HG02623 (cell line): ENCODE data around the gene PRC1.
A peak's percentile ranks its signal among the peaks of the same experiment; 100 is the strongest.

Experiments used
- ATAC-seq: cut with Tn5 transposase; IDR thresholded peaks from one replicate; pipeline ENCODE4 v1.9.1; 2021; ENCODE audit warnings: moderate library complexity; ENCODE audit not compliant: unreplicated experiment

Gene PRC1

DNA sequence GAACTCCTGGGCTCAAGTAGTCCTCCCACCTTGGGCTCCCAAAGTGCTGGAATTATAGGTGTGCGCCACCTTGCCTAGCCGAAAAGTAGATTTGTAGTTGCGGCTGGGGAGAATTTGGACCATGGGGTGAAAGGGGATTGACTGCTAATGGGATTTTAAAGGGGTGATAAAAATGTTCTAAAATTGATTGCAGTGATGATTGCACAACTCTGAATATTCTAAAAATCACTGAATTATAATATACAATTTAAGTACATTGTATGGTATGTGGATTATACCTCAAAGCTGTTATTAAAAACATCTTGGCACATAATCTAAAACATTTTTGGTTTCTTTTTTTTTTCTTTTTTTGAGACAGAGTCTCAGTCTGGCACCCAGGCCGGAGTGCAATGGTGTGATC, 3.9 kb downstream of the PRC1 start:
- ATAC-seq, result no peak

DNA sequence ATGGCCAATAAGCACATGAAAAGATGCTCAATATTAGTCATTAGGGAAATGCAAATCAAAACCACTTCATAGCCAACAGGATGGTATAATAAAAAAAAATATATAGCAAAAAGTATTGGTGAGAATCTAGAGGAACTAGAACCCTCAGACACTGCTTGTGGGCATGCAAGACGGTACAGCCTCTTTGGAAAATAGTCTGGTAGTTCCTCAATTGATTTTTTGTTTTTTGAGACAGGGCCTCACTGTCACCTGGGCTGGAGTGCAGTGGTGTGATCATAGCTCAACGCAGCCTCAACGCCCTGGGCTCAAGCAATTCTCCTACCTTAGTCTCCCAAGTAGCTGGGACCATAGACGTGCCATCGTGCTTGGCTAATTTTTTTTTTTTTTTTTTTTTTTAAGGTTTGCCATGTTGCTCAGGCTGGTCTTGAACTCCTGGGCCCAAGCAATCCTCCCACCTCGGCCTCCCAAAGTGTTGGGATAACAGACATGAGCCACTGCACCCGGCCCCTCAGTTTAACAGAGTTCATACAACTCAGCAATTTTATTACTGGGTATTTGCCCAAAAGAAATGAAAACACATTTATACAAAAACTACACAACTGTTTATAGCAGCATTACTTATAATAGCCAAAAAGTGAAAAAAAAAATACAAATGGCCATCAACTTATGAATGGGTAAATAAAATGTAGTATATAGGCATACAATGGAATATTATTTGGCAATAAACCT, 5.1 kb downstream of the PRC1 start:
- ATAC-seq, result no peak

GRCh38 chr15:90988296-90988695, 6.0 kb downstream of the PRC1 start:
- no peak for ATAC-seq

- ATAC-seq, result no peak
Measured at GRCh38 chr15:90987561-90988141, 6.7 kb downstream of the PRC1 start.

DNA sequence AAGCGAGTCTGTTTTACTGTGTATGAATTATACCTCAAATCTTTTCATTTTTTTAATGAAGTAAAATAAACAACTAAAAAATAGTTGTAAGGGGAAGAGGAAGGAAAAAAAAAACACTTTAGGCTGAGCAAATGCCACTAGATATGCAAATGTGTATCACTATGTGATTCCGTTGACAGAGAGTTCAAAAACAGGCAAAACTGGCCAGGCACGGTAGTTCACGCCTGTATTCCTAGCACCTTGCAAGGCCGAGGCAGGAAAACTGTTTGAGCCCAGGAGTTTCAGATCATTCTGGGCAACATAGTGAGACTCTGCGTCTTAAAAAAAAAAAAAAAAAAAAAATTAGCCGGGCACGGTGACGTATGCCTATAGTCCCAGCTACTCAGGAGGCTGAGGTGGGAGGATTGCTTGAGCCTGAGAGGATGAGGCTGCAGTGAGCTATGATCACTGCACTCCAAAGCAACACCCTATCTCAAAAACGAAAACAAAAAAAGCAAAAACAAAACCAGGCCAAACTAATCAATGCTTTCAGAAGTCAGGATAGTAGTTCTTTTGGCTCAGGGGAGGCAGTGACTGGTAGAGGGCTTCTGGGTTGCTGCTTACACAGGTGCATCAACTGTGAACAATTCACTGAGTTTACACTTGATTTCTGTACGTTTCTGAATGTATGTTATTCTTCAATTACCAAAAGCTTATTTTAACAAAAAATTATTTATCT, 7.4 kb downstream of the PRC1 start:
- ATAC-seq, result peak; percentile 56

- ATAC-seq, result no peak
Measured at GRCh38 chr15:90982135-90982534, 12.2 kb downstream of the PRC1 start.

GRCh38 chr15:90981681-90982080, 12.7 kb downstream of the PRC1 start:
- ATAC-seq, result peak; percentile 86

DNA sequence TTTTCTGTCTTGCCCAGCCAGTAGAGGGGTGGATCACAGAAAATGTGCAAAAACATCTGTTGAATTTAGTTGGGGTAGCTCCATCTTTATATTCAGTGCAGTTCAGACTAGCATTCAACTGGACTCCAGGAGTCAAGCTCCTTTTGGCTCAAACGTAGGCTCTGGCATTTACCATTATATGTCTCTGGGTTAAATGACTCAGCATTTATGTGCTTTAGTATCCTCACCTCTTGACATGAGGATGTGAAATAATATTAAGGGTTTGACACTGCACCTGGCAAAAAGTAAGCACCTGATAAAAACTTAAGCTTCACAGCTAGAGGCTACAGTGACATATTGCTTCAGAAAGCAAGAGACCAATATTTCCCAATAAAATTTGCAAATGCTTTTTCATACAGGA, 14.8 kb downstream of the PRC1 start:
- ATAC-seq, result no peak

- ATAC-seq, result no peak
Measured at GRCh38 chr15:90974216-90974615, 20.1 kb downstream of the PRC1 start.

DNA sequence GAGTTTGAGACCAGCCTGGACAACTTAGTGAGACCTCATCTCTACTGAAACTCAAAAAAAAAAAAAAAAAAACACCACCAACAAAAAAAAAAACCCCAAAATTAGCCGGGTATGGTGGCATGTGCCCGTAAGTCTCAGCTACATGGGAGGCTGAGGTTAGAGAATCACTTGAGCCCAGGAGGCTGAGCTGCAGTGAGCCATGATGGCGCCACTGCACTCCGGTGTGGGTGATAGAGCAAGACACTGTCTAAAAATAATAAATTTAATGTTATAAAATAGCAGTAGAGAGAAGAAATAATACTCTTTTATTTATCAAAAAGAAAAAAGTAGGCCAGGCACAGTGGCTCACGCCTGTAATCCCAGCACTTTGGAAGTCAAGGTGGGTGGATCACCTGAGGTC, 22.2 kb downstream of the PRC1 start:
- no peak for ATAC-seq

GRCh38 chr15:90970274-90970673, 24.1 kb downstream of the PRC1 start:
- ATAC-seq, result no peak

DNA sequence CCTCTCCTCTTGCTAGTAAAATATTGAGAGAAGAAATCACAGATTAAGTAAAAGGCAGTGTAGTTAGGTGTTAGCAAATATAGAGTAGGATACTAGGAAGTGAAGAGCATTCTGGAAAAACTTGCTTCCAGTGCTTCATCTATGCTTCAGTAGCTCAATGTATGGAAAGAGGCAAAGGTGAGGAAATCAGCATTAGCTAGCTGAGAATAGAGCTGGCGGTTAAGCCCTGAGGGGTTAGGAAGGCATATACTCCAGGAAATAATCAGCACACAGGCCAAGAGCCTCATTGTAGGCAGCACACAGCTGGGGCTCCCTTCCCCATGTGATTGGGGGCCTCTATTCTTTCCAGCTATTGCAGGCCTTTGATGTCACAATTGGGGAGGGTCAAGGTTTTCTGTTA, 25.9 kb downstream of the PRC1 start:
- no peak for ATAC-seq

GRCh38 chr15:90967206-90967605, 27.1 kb downstream of the PRC1 start:
- no peak for ATAC-seq

- no peak for ATAC-seq
Measured at GRCh38 chr15:90966262-90966661, 28.1 kb downstream of the PRC1 start.

- no peak for ATAC-seq
Measured at GRCh38 chr15:90962021-90962420, 32.3 kb downstream of the PRC1 start.

DNA sequence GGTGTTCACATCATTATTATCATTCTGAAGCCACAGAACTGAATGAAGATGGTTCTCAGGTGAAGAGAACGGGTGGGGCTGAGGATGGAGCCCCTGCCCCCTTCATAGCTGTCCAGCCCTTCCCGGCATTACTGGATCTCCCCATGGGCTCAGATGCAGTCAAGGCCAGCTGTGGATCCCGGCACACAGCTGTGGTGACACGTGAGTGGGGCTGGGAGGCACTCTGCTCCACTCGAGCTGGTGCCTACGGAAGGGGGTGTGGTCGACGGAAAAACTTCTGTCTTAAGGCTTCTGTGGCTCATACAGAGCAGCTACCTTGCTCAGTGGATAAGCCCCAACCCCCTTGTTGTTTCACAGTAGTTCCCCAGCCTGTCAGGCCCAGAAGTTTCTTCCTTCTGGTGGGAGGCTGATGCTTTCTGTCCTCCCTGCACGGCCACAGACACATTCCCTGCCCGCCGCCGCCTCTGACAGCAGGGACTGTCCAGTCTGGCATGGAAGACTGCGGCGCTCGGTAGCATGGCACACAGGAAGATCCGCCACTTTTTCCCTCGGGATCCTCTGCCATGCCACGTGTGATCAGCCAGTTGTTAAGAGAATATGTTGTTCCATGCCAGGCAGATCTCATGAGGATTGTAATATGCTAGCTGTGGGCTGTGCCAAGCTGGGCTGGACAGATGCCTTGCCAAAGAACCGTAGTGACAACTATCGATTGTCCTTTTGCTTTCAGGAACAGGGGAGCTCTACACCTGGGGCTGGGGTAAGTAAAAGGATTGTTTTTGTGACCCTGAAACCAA, 33.8 kb downstream of the PRC1 start:
- ATAC-seq, result no peak

DNA sequence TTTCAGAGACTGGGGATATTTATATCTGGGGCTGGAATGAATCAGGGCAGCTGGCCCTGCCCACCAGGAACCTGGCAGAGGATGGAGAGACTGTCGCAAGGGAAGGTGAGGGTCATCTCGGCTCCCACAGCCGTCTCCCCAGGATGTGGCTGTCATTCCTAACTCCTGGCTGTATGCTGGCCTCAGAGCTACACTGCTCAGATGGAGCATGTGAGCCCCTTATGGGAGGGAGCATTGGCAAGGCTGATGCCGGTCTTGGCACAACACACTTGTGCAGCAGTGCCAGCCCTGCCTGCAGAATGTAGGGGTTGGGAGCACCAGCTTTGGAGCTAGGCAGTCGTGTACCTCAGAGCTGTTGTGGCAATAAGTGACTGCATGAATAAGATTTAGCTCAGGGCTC, 34.4 kb downstream of the PRC1 start:
- no peak for ATAC-seq

DNA sequence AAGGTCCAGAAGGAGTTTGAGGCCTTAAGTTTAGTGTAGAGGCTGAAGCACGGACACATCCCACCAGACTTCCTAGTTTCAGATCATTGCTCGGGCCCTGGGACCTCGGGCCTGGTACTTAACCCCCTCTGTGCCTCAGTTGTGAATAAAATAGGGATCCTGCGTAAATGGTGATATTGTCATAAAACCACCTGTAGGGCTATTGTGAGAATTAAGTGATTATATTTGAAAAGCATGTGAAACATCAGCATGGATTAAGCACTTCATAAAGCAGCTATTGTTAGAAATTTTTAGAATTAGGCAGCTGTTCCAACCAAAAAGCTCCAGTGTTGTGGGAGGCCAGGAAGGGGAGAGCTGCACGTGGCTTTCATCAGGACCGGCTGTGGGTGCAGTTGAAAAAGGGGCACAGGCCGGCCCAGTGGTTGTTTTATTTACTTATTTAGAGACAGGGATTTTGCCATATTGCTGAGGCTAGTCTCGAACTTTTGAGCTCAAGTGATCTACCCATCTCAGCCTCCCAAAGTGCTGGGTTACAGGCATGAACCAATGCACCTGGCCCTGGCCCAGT, 35.2 kb downstream of the PRC1 start:
- no peak for ATAC-seq

DNA sequence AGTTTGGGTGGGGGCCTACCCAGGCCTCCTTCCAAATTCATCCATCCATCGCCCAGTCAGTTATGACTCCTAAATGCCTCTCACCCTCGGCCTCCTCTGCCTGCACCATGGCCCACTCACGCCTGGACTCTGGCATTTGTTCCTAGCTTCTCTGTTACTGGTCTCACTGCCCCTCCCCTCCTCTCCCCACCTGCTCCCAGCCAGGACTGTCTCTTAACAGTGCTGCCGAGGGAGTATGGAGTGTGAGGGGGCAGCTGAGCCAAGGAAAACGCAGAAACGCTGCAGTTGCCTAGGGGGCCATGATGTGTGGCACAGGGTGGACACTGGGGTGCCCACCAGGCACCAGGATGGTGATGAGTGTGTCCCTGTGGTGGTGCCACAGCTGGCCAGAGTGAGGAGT, 36.5 kb downstream of the PRC1 start:
- no peak for ATAC-seq

DNA sequence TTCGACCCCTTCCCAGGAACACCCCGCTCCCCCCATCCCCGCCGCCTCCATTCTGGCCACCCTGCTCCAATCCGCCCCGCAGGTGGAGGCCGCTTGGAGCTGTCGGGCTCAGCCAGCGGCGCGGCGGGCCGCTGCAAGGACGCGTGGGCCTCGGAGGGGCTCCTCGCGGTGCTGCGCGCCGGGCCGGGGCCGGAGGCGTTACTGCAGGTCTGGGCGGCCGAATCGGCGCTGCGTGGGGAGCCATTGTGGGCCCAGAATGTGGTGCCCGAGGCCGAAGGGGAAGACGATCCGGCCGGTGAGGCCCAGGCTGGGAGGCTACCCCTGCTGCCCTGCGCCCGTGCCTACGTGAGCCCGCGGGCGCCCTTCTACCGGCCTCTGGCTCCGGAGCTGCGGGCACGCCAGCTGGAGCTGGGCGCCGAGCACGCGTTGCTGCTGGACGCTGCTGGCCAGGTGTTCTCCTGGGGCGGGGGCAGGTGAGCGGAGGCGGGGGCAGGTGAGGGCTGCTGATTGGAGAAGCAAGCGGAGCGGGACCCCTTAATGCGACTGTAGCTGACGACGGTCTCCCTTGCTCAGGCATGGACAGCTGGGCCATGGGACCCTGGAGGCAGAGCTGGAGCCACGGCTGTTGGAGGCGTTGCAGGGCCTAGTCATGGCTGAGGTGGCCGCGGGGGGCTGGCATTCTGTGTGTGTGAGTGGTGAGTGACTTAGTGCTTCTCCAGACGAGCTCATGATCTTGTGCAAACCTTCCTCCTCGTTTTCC, 37.1 kb downstream of the PRC1 start:
- ATAC-seq, result no peak
